Endothelial cell of umbilical vein (primary cell): Measurements from ENCODE around the gene KCNMB2. TPM values are rescaled to one million over a fixed set of nuclear protein-coding genes. Genes with fewer than 3 reads are reported as not detected.

Experiments
- BruUV-seq: library from RNA; stranded (reverse); fragments of 400-500 nt; replicated peaks from 2 replicates; lab custom pipeline; 2021; lab: Mats Ljungman, UMichigan
- CTCF ChIA-PET: fragments of 300-600, 350-600 bp; sonication (Branson Sonifier 250); formaldehyde crosslinking; loops from one replicate; lab custom pipeline; 2021; ENCODE audit warnings: antibody characterized with exemption, inconsistent platforms; lab: Charles Lee
- POLR2A ChIA-PET: fragments of 300-600, 350-600 bp; sonication (Branson Sonifier 250); formaldehyde crosslinking; loops from one replicate; lab custom pipeline; 2021; ENCODE audit warnings: antibody characterized with exemption, inconsistent platforms; lab: Charles Lee
- DNase-seq: peaks from one replicate; pipeline ENCODE4 v3.0.0-alpha.2; 2011; ENCODE audit warnings: low read depth, low spot score
- FAIRE-seq: peaks from 2 replicates; lab custom pipeline; 2011; peaks lifted over from hg19 to GRCh38; lab: Jason Lieb, UNC
- H2AFZ ChIP-seq: 2 replicates; pipeline ENCODE4 v1.6.0; 2012; ENCODE audit warnings: low read depth, low read length, control low read depth, inconsistent platforms
- H3K27ac ChIP-seq: 2 replicates; pipeline ENCODE4 v1.5.1; 2011; ENCODE audit warnings: low read depth, mild to moderate bottlenecking, control low read depth, low read length, moderate library complexity; ENCODE audit not compliant: insufficient read depth
- H3K27me3 ChIP-seq, 2 experiments: 2 replicates each; pipeline versions ENCODE4 v1.6.0 to v1.6.1; 2011; ENCODE audit warnings: low read length in 2 of 2, mixed read lengths in 1 of 2; ENCODE audit not compliant: control insufficient read depth in 2 of 2, insufficient read depth in 2 of 2
- H3K36me3 ChIP-seq, 2 experiments: 2 replicates in 1 of 2; 3 replicates in 1 of 2; pipeline ENCODE4 v1.5.1; 2011; ENCODE audit warnings: low read length in 2 of 2, mild to moderate bottlenecking in 1 of 2, moderate library complexity in 1 of 2; ENCODE audit not compliant: control insufficient read depth in 2 of 2, insufficient read depth in 2 of 2; ENCODE audit errors: extremely low read depth in 1 of 2
- H3K4me1 ChIP-seq: 3 replicates; pipeline ENCODE4 v1.5.1; 2011; ENCODE audit warnings: mild to moderate bottlenecking, low read length; ENCODE audit not compliant: control insufficient read depth, insufficient read depth; ENCODE audit errors: extremely low read depth
- H3K4me2 ChIP-seq: 2 replicates; pipeline ENCODE4 v1.6.1; 2011; ENCODE audit warnings: low read length, control low read depth, mixed read lengths; ENCODE audit not compliant: insufficient read depth
- H3K4me3 ChIP-seq, 3 experiments: fragments of 200-600 bp in 1 of 3; sonication (generic), shearing (Covaris generic) in 1 of 3; replicated peaks in 1 of 3; 2 replicates each; pipeline ENCODE4 v1.5.1; 2011 to 2016; ENCODE audit warnings: control low read depth in 3 of 3, low read length in 3 of 3, mild to moderate bottlenecking in 2 of 3, inconsistent platforms in 1 of 3, low read depth in 1 of 3, moderate library complexity in 1 of 3; ENCODE audit not compliant: insufficient read depth in 1 of 3
- H3K79me2 ChIP-seq: 2 replicates; pipeline ENCODE4 v1.6.0; 2012; ENCODE audit warnings: low read length, inconsistent platforms; ENCODE audit not compliant: control insufficient read depth, insufficient read depth
- H3K9ac ChIP-seq: replicated peaks from 2 replicates; pipeline ENCODE3; 2011; ENCODE audit warnings: low read length, control low read depth; ENCODE audit not compliant: insufficient read depth; ENCODE audit errors: extremely low read depth
- H3K9me1 ChIP-seq: replicated peaks from 3 replicates; pipeline ENCODE4 v1.6.0; 2011; ENCODE audit warnings: mild to moderate bottlenecking, low read length; ENCODE audit not compliant: control insufficient read depth, insufficient read depth; ENCODE audit errors: extremely low read depth
- H3K9me3 ChIP-seq: replicated peaks from 2 replicates; pipeline ENCODE4 v1.5.1; 2012; ENCODE audit warnings: low read length, inconsistent platforms; ENCODE audit not compliant: control insufficient read depth, insufficient read depth
- H4K20me1 ChIP-seq: replicated peaks from 2 replicates; pipeline ENCODE3; 2011; ENCODE audit warnings: mild to moderate bottlenecking, low read length; ENCODE audit not compliant: control insufficient read depth, insufficient read depth; ENCODE audit errors: extremely low read depth
- CTCF ChIP-seq, 2 donors: IDR thresholded peaks; 1 replicate in 1 of 2; 2 replicates in 1 of 2; pipeline ENCODE4 v1.5.1; 2011; ENCODE audit warnings: low read length in 2 of 2, mild to moderate bottlenecking in 2 of 2, moderate library complexity in 2 of 2, control low read depth in 1 of 2, inconsistent platforms in 1 of 2, low read depth in 1 of 2; ENCODE audit not compliant: insufficient read depth in 1 of 2; ENCODE audit errors: extremely low read depth in 1 of 2
- EZH2 ChIP-seq: IDR thresholded peaks from 2 replicates; pipeline ENCODE4 v1.6.1; 2012; ENCODE audit warnings: borderline replicate concordance, low read depth, mild to moderate bottlenecking, moderate library complexity, low read length, inconsistent platforms; ENCODE audit not compliant: severe bottlenecking
- FOS ChIP-seq: IDR thresholded peaks from 2 replicates; pipeline ENCODE4 v1.6.1; 2011; ENCODE audit warnings: mild to moderate bottlenecking, low read length, moderate library complexity, borderline replicate concordance; ENCODE audit not compliant: insufficient read depth
- GATA2 ChIP-seq: IDR thresholded peaks from 2 replicates; pipeline ENCODE4 v1.7.0; 2011; ENCODE audit warnings: low read depth, mild to moderate bottlenecking, moderate library complexity, mixed read lengths, low read length; ENCODE audit not compliant: insufficient read length, insufficient read depth
- JUN ChIP-seq: IDR thresholded peaks from 2 replicates; pipeline ENCODE4 v1.6.1; 2011; ENCODE audit warnings: borderline replicate concordance, low read depth; ENCODE audit not compliant: insufficient read length, insufficient read depth
- MAX ChIP-seq: IDR thresholded peaks from 2 replicates; pipeline ENCODE4 v1.6.1; 2011; ENCODE audit not compliant: insufficient read depth, insufficient read length
- POLR2AphosphoS5 ChIP-seq: IDR thresholded peaks from 2 replicates; pipeline ENCODE4 v1.6.1; 2012; ENCODE audit warnings: low read depth, mild to moderate bottlenecking, control low read depth, low read length, moderate library complexity; ENCODE audit not compliant: insufficient read depth
- dilution Hi-C: fragments of 300-500 bp; cut with MboI; formaldehyde crosslinking; loops from one replicate; pipeline ENCODE4 v1.15.0; 2019; ENCODE audit warnings: low sequenced_read_pairs; ENCODE audit not compliant: extremely low pct_ligation_motif_present
- intact Hi-C: fragments of 100-400 bp; cut with micrococcal nuclease; formaldehyde crosslinking; loops from one replicate; pipeline ENCODE4 v1.10.0; 2022
- polyA plus RNA-seq, 4 experiments: library from polyadenylated mRNA; depleted of rRNA in 3 of 4; stranded (reverse) in 3 of 4; unstranded in 1 of 4; fragments of >200 nt; gene quantifications; 2 replicates each; pipeline versions ENCODE4 v1.2.1 to v1.2.3, GENCODE V29; 2011 to 2012; ENCODE audit warnings: missing spikeins in 1 of 4
- total RNA-seq: library from RNA; stranded (reverse); gene quantifications from 2 replicates; pipeline ENCODE4 v1.2.3, GENCODE V29; 2021

The KCNMB2 gene
- total and polyA plus RNA-seq, 2 donors (not counting 3 experiments of a cell fraction or from before 2014, with no cell fraction given), result not detected

- intact Hi-C loops (no loop called here), dilution Hi-C loops (no loop called here)
- Histone ChIP-seq H4K20me1 (no peaks in the 10 kb centered on the region), H3K27ac (no peak overlapping the region), H3K79me2 (no peaks in the 10 kb centered on the region), H3K9ac (no peak overlapping the region), H3K4me2 (no peak overlapping the region), H3K27me3 (no peaks in the 10 kb centered on the region), H3K4me3 (no peak overlapping the region), H3K4me1 (no peaks in the 10 kb centered on the region), H3K9me3 (no peaks in the 10 kb centered on the region), H2AFZ (no peak overlapping the region), H3K36me3 (no peaks in the 10 kb centered on the region), H3K9me1 (no peaks in the 10 kb centered on the region)
- no peak for TF ChIP-seq POLR2AphosphoS5
- TF ChIP-seq GATA2, result no peak
- TF ChIP-seq EZH2, result no peak
- no peak for TF ChIP-seq CTCF (IDR thresholded peaks at IDR 0.05; ENCODE audit: extremely low read depth in 1 of 2, insufficient read depth in 1 of 2, low read depth in 1 of 2, low read length in 2 of 2)
- TF ChIP-seq MAX, result no peak
- TF ChIP-seq FOS, result no peak
- TF ChIP-seq JUN, result no peak
- CTCF ChIA-PET, result interaction anchor here (1.2 kb wide), 1 partner anchor 11 kb away, joined by 3 read pairs; no protein-coding TSS in a partner anchor
- no peak for FAIRE-seq
- POLR2A ChIA-PET, result no interaction called here
- no peak for DNase-seq
- BruUV-seq, result no TSS peak
Observed at GRCh38 chr3:178585454-178585853, 49.2 kb downstream of the KCNMB2 start.
